RWPE1 (cell line): ENCODE data around the gene CRIP1.
A peak's percentile ranks its signal among the peaks of the same experiment; 100 is the strongest.

Source experiments
- CTCF ChIA-PET: fragments of 350-600 bp; sonication (Branson Sonifier 250); formaldehyde crosslinking; extraction: SDS; loops from one replicate; lab custom pipeline; 2021; lab: Yijun Ruan, JAX
- POLR2A ChIA-PET: fragments of 400-600 bp; formaldehyde crosslinking; extraction: SDS; loops from one replicate; lab custom pipeline; 2020; ENCODE audit warnings: antibody characterized with exemption; ENCODE audit not compliant: low non-redundant PET; lab: Yijun Ruan, JAX
- DNase-seq: peaks from one replicate; pipeline ENCODE4 v3.0.0; 2012; ENCODE audit warnings: low spot score
- H3K27ac ChIP-seq: fragments of 450-650 bp; 2 replicates; pipeline ENCODE4 v1.5.1; 2017
- CTCF ChIP-seq: fragments of 450-650 bp; conservative IDR thresholded peaks from 2 replicates; pipeline ENCODE4 v1.5.1; 2017; ENCODE audit warnings: low read depth, mild to moderate bottlenecking

Gene CRIP1

DNA sequence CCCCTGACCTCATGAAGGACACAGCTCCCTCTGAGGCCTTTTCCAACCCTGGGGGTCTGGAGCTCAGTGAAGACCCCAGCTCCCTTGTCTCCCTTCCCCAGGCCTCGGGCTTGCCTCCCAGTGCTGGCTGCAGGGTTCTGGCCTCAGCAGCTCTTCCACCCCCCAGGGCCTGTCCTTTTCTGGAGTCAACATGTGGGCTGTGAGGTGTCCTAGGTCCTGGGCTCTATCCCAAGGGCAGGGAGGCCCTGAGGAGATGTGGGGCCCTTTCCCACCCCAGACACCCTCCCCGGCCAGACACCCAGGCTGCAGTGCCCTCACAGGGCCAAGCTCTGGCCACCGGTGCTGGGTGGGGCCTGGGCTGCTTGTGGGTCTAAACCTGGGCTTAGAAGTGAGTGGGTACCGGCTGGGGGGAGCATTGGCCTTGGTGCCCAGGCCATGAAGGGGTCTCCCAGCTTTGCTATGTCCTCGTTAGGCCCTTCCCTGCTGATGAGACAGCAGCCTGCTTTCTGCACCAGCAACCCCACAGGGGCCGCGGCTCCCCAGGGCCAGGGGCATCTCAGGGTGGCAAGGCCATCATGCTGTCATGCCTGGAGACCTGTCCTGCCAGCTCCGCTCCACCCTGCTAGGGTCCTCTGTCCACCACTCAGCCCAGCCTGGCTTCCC lies 14.7 kb upstream of the CRIP1 start:
- H3K27ac ChIP-seq = peak overlapping the region; percentile 100
- no peak for TF ChIP-seq CTCF
- no peak for DNase-seq
- CTCF ChIA-PET = interaction anchor here (0.6 to 2.8 kb wide), 4 partner anchors 9 to 400 kb away, joined by 4 to 19 read pairs (median 9); no protein-coding TSS in a partner anchor
- POLR2A ChIA-PET = no interaction called here

- H3K27ac ChIP-seq = peak overlapping the region; percentile 100
- ChIA-PET POLR2A (no interaction called here), CTCF (interaction anchor here (0.6 to 2.8 kb wide), 5 partner anchors 8 to 401 kb away, joined by 4 to 19 read pairs (median 5); no protein-coding TSS in a partner anchor)
- TF ChIP-seq CTCF = peak; percentile 12; the same call in 1 of the 2 replicates
- no peak for DNase-seq
These were observed 14.1 kb upstream of the CRIP1 start for GRCh38 chr14:105472486-105472991.

DNA sequence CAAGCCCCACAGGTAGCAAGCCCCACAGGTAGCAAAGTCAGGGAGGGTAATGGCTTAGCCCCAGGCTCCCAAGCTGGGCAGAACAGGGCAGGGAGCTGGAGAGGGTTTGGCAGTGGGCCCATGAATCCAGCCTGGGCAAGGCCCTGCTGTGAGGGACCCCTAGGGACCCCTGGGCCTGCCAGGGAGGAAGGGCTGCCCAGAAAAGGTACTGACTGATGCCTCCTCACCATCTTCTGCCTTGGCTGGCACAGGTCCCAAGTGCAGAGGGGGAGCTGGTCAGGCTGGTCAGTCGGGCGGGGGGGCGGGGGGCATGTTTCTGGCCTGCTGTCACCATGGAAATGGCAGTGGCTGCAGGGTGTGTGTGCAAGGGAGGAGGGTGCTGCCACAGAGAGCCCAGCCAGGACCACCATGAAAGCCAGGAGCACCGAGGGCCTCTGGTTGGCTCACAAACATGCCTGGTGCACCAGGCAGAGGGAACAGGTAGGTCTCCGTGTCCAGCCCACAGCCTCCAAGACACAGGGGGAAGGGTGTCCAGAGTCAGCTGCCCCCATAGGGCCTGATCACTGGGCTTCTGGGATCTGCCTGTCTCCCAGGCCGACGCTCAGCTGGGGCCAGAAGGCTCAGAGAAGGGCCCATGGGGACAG lies 13.5 kb upstream of the CRIP1 start:
- H3K27ac ChIP-seq = peak overlapping the region; percentile 100
- CTCF ChIA-PET = interaction anchor here (0.6 to 2.8 kb wide), 4 partner anchors 8 to 25 kb away, joined by 3 to 19 read pairs (median 9); no protein-coding TSS in a partner anchor
- no peak for TF ChIP-seq CTCF
- POLR2A ChIA-PET = no interaction called here
- no peak for DNase-seq

DNA sequence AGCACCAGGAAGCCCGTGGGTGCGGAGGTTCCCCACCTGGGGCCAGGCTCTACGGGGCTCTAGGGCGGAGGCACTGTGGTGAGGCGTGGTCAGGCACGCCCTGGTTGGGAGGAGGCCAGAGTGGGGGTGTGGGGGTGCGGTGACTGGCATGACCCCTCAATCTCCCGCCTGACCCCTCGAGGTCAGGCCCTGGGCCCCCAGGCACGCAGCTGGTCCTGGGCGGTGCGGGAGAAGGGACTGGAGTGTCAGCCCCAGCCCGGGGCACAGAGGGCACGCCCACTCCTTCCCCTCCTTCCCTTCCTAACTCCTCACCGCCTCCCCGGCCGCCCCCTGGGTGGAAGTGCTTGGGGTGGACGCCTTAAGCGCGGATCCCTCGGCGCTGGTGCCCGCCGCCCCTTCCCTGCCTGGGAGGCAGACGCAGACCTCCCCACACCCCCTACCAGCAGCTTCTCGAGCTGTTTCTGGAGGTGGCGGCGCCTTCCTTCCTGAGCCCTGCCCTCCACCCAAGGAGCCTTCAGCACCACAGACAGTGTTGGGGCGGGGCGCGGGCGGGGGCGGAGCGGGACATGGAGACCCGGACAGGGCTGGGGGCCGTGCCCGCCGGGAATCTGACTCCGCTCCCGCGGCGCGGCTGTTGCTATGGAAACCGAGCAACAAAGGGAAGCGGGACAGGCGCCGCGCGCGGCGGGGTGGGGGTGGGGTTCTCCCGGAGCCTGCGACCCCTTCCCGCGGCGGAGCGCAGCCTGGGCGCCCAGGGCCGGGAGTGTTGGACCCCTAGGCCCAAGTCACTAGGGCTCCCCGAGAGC lies 12.8 kb upstream of the CRIP1 start:
- ChIA-PET POLR2A (interaction anchor here (0.5 kb wide), 1 partner anchor 22 kb away, joined by 8 read pairs; no protein-coding TSS in a partner anchor), CTCF (interaction anchor here (0.6 to 2.8 kb wide), 3 partner anchors 16 to 25 kb away, joined by 3 to 19 read pairs (median 5); no protein-coding TSS in a partner anchor)
- peak; percentile 93 for DNase-seq
- no peak for TF ChIP-seq CTCF
- peak overlapping the region; percentile 100 for H3K27ac ChIP-seq

GRCh38 chr14:105474483-105475268 lies 12.0 kb upstream of the CRIP1 start, which contains the start of gene CRIP2:
Gene CRIP2, plus strand, starts transcription at chr14:105474821. Its CDS starts 42 bp downstream, at chr14:105474863.
- TF ChIP-seq CTCF = no peak
- peak within 1 kb of the TSS; percentile 100 for H3K27ac ChIP-seq
- POLR2A ChIA-PET = interaction anchor here (0.5 to 0.7 kb wide), 2 partner anchors 23 to 507 kb away, joined by 3 to 8 read pairs; no protein-coding TSS in a partner anchor
- peak; percentile 77 for DNase-seq
- CTCF ChIA-PET = no interaction called here
